GM12878 (cell line): Measurements from ENCODE around the gene TTLL3. TPM values are rescaled to one million over a fixed set of nuclear protein-coding genes. Genes with fewer than 3 reads are reported as not detected.

Experiments used
- ATAC-seq: fragments of 200-7000 bp; cut with Tn5 transposase; 3 replicates; pipeline ENCODE4 v1.9.1; 2020; ENCODE audit warnings: mild to moderate bottlenecking, moderate library complexity
- BruUV-seq: library from RNA; stranded (reverse); fragments of 400-500 nt; replicated peaks from 2 replicates; lab custom pipeline; 2021; lab: Mats Ljungman, UMichigan
- CTCF ChIA-PET: fragments of 300-600 bp; sonication (Branson Sonifier 250); formaldehyde crosslinking; extraction: SDS; loops from one replicate; lab custom pipeline; 2021; ENCODE audit warnings: inconsistent platforms; lab: Yijun Ruan, JAX
- POLR2A ChIA-PET: fragments of 350-600 bp; formaldehyde crosslinking; extraction: SDS; loops from one replicate; lab custom pipeline; 2021; ENCODE audit warnings: inconsistent platforms; lab: Charles Lee
- RAD21 ChIA-PET: fragments of 300-600 bp; sonication (Branson Sonifier 250); formaldehyde crosslinking; loops from one replicate; lab custom pipeline; 2023; ENCODE audit warnings: antibody characterized with exemption; ENCODE audit not compliant: unreplicated experiment; lab: Charles Lee
- SMC1A ChIA-PET: fragments of 300-600 bp; sonication (Branson Sonifier 250); formaldehyde crosslinking; loops from one replicate; lab custom pipeline; 2023; ENCODE audit not compliant: unreplicated experiment, uncharacterized antibody; lab: Charles Lee
- DNase-seq: peaks from one replicate; pipeline ENCODE4 v3.0.0-alpha.2; 2011; ENCODE audit warnings: low read depth, low spot score
- FAIRE-seq: peaks from 3 replicates; lab custom pipeline; 2011; peaks lifted over from hg19 to GRCh38; lab: Jason Lieb, UNC
- H2AFZ ChIP-seq: 2 replicates; pipeline ENCODE4 v1.6.0; 2011; ENCODE audit warnings: low read depth, low read length, control low read depth; ENCODE audit not compliant: control insufficient read depth
- H3K27ac ChIP-seq: 2 replicates; pipeline ENCODE4 v1.5.1; 2011; ENCODE audit warnings: control low read depth; ENCODE audit not compliant: control insufficient read depth, insufficient read depth
- H3K27me3 ChIP-seq, 2 experiments: replicated peaks in 1 of 2; 2 replicates each; pipeline versions ENCODE4 v1.6.0 to v1.6.1; 2011; ENCODE audit warnings: low read length in 1 of 2; ENCODE audit not compliant: control insufficient read depth in 2 of 2, insufficient read depth in 2 of 2
- H3K36me3 ChIP-seq, 2 experiments: 2 replicates each; pipeline ENCODE4 v1.5.1; 2011; ENCODE audit warnings: low read length in 1 of 2; ENCODE audit not compliant: control insufficient read depth in 2 of 2, insufficient read depth in 2 of 2
- H3K4me1 ChIP-seq: 2 replicates; pipeline ENCODE4 v1.6.1; 2011; ENCODE audit warnings: mild to moderate bottlenecking, low read length, moderate library complexity, mixed read lengths; ENCODE audit not compliant: control insufficient read depth, insufficient read depth
- H3K4me2 ChIP-seq: 2 replicates; pipeline ENCODE4 v1.6.0; 2011; ENCODE audit warnings: control low read depth; ENCODE audit not compliant: control insufficient read depth, insufficient read depth
- H3K4me3 ChIP-seq: fragments of 200-600 bp; sonication (generic); 2 replicates; pipeline ENCODE4 v1.5.1; 2016
- H3K79me2 ChIP-seq: 2 replicates; pipeline ENCODE4 v1.6.0; 2011; ENCODE audit warnings: low read length; ENCODE audit not compliant: control insufficient read depth, insufficient read depth
- H3K9ac ChIP-seq: 2 replicates; pipeline ENCODE4 v1.8.0; 2011; ENCODE audit warnings: low read length, control low read depth, mixed read lengths; ENCODE audit not compliant: control insufficient read depth, insufficient read depth
- H3K9me3 ChIP-seq: replicated peaks from 3 replicates; pipeline ENCODE4 v1.5.1; 2011; ENCODE audit warnings: mild to moderate bottlenecking, low read length; ENCODE audit not compliant: control insufficient read depth, insufficient read depth
- H4K20me1 ChIP-seq: 2 replicates; pipeline ENCODE4 v1.6.0; 2011; ENCODE audit not compliant: control insufficient read depth, insufficient read depth
- ATF7 ChIP-seq: fragments of 450-650 bp; IDR thresholded peaks from 2 replicates; pipeline ENCODE4 v1.6.1; 2016; ENCODE audit warnings: low read depth, mild to moderate bottlenecking
- IKZF2 ChIP-seq, 2 experiments: fragments of 450-650 bp; IDR thresholded peaks; 2 replicates each; pipeline ENCODE4 v1.6.1; 2017; ENCODE audit warnings: mild to moderate bottlenecking in 2 of 2, moderate library complexity in 2 of 2
- IRF4 ChIP-seq: IDR thresholded peaks from 2 replicates; pipeline ENCODE4 v1.6.1; 2011; ENCODE audit warnings: low read depth, low read length
- MYC ChIP-seq: IDR thresholded peaks from 2 replicates; pipeline ENCODE4 v1.6.1; 2011; ENCODE audit warnings: mild to moderate bottlenecking, low read length, moderate library complexity, inconsistent platforms; ENCODE audit not compliant: insufficient read depth, insufficient replicate concordance, insufficient read length, severe bottlenecking
- NFYB ChIP-seq: IDR thresholded peaks from 2 replicates; pipeline ENCODE4 v1.6.1; 2011; ENCODE audit warnings: low read depth, mild to moderate bottlenecking, low read length, improper control_type of control experiment, moderate library complexity; ENCODE audit not compliant: insufficient read depth
- NKRF ChIP-seq: fragments of 450-650 bp; conservative IDR thresholded peaks from 2 replicates; pipeline ENCODE4 v1.6.1; 2017; ENCODE audit warnings: mild to moderate bottlenecking, moderate library complexity
- PAX5 ChIP-seq: IDR thresholded peaks from 2 replicates; pipeline ENCODE4 v1.6.1; 2011; ENCODE audit warnings: low read depth, low read length, borderline replicate concordance
- PML ChIP-seq: IDR thresholded peaks from 2 replicates; pipeline ENCODE4 v1.6.1; 2012; ENCODE audit warnings: low read length, inconsistent platforms
- POLR2A ChIP-seq: IDR thresholded peaks from 2 replicates; pipeline ENCODE4 v1.6.1; 2011; ENCODE audit warnings: low read depth, mild to moderate bottlenecking, low read length
- RAD21 ChIP-seq: IDR thresholded peaks from 2 replicates; pipeline ENCODE4 v1.6.1; 2011; ENCODE audit warnings: mild to moderate bottlenecking, low read depth, low read length, moderate library complexity; ENCODE audit not compliant: insufficient read depth
- RUNX3 ChIP-seq: IDR thresholded peaks from 2 replicates; pipeline ENCODE4 v1.6.1; 2012; ENCODE audit warnings: low read length, inconsistent platforms
- SMAD1 ChIP-seq: fragments of 450-650 bp; IDR thresholded peaks from 2 replicates; pipeline ENCODE4 v1.6.1; 2018; ENCODE audit warnings: mild to moderate bottlenecking, low read depth; ENCODE audit not compliant: partially characterized antibody
- SMC3 ChIP-seq: IDR thresholded peaks from 2 replicates; pipeline ENCODE4 v1.6.1; 2011; ENCODE audit warnings: low read length, improper control_type of control experiment, borderline replicate concordance
- ZBTB40 ChIP-seq: fragments of 450-650 bp; IDR thresholded peaks from 2 replicates; pipeline ENCODE4 v1.6.1; 2016; ENCODE audit warnings: mild to moderate bottlenecking, moderate library complexity, borderline replicate concordance
- WGBS: methylation state at CpG from one replicate; pipeline ENCODE4 v1.1.6; 2016; ENCODE audit warnings: low lambda C conversion rate; ENCODE audit not compliant: insufficient replicate concordance, insufficient coverage; ENCODE audit errors: missing lambda C conversion rate; 5-methylcytosine and 5-hydroxymethylcytosine counted together
- in situ Hi-C: fragments of 300-500 bp; cut with MboI; formaldehyde crosslinking; loops from 9 replicates; pipeline ENCODE4 v1.14.3; 2018; ENCODE audit warnings: mixed read lengths
- intact Hi-C: fragments of 100-400 bp; cut with micrococcal nuclease; formaldehyde crosslinking; loops from one replicate; pipeline ENCODE4 v1.14.2; 2022; ENCODE audit not compliant: unreplicated experiment
- polyA plus RNA-seq, 11 experiments: library from polyadenylated mRNA; depleted of rRNA in 4 of 11; unstranded in 6 of 11; stranded (reverse) in 5 of 11; fragments of >200 nt; fragmentation: Nextera tagmentation in 4 of 11; fragmentation: Illumina TruSeq in 1 of 11; extraction: Ambion mirVana in 4 of 11; extraction: Trizol in 1 of 11; gene quantifications; 1 replicate in 1 of 11; 2 replicates in 10 of 11; pipeline versions ENCODE4 v1.2.1 to v1.2.3, GENCODE V29; 2011 to 2016; ENCODE audit warnings: inconsistent platforms in 2 of 11, missing spikeins in 2 of 11, low read depth in 1 of 11
- total RNA-seq, 4 experiments: library from RNA; depleted of rRNA in 3 of 4; stranded (reverse); fragments of >200 nt in 3 of 4; fragmentation: Illumina TruSeq in 1 of 4; extraction: Trizol in 1 of 4; gene quantifications; 2 replicates each; pipeline versions ENCODE4 v1.2.1 to v1.2.3, GENCODE V29; 2013 to 2021

Gene TTLL3
- total and polyA plus RNA-seq, 10 of the 15 experiments (the other 5 are each of a cell fraction or from before 2014, with no cell fraction given) = 4.2 to 51.3 (median 18.9) TPM

GRCh38 chr3:9793161-9793781 is 16.8 kb upstream of the TTLL3 start:
- ATAC-seq (peak; percentile 49), FAIRE-seq (no peak), DNase-seq (no peak)
- Histone ChIP-seq H3K9me3 (no peaks in the 10 kb centered on the region), H3K4me3 (peak overlapping the region; percentile 89), H3K36me3 (peaks cover 11 to 26% of the 10 kb centered on the region in 2 experiments), H3K4me2 (peak overlapping the region; percentile 36), H2AFZ (no peak overlapping the region), H3K27me3 (no peaks in the 10 kb centered on the region), H4K20me1 (peaks cover 6% of the 10 kb centered on the region; the same call in 1 of the 2 replicates), H3K27ac (peak overlapping the region; percentile 99), H3K79me2 (peaks cover 68% of the 10 kb centered on the region), H3K9ac (peak overlapping the region; percentile 97), H3K4me1 (peaks cover 14% of the 10 kb centered on the region)
- in situ Hi-C loops = no loop called here
- ChIA-PET CTCF (interaction anchor here (0.6 to 1.6 kb wide), 10 partner anchors 11 to 399 kb away, joined by 3 to 6 read pairs (median 4); partner anchors contain the start of genes MTMR14 and OGG1), POLR2A (interaction anchor here (0.8 to 2.0 kb wide), 12 partner anchors 10 to 431 kb away, joined by 3 to 20 read pairs (median 8); partner anchors contain the start of genes BRPF1, MTMR14, OGG1 and SETD5), SMC1A (interaction anchor here (0.6 to 1.8 kb wide), 7 partner anchors 22 to 1850 kb away, joined by 3 to 11 read pairs (median 3); partner anchors contain the start of genes JAGN1, OGG1 and VGLL4), RAD21 (interaction anchor here (0.6 to 1.4 kb wide), 11 partner anchors 11 to 233 kb away, joined by 3 to 10 read pairs (median 5); partner anchors contain the start of genes BRPF1, CRELD1, FANCD2 and OGG1)
- intact Hi-C loops = loop anchor here (5.0 kb wide), 3 partner anchors 61 to 141 kb away; partner anchors contain the start of genes BRPF1 and CRELD1
- TSS peak; percentile 67 for BruUV-seq
- WGBS = 1% methylated on average over 22 of the region's 23 CpGs
- TF ChIP-seq IKZF2 (IDR thresholded peaks at IDR 0.05) (0 out of 4 replicates have a peak, but pooled peaks of 1 of the 2 experiments have one; percentile 22), RUNX3 (no peak), POLR2A (peak; percentile 52), IRF4 (0 out of 2 replicates have a peak, but pooled peaks have one; percentile 6), PML (0 out of 2 replicates have a peak, but pooled peaks have one; percentile 8), NFYB (0 out of 2 replicates have a peak, but pooled peaks have one; percentile 41), PAX5 (no peak), MYC (no peak), SMAD1 (peak; percentile 30), RAD21 (no peak), ATF7 (no peak), SMC3 (no peak), NKRF (0 out of 2 replicates have a peak, but pooled peaks have one; percentile 64), ZBTB40 (peak; percentile 7; the same call in 1 of the 2 replicates)
